ENCODE measurements around the gene L3MBTL4.

DNA sequence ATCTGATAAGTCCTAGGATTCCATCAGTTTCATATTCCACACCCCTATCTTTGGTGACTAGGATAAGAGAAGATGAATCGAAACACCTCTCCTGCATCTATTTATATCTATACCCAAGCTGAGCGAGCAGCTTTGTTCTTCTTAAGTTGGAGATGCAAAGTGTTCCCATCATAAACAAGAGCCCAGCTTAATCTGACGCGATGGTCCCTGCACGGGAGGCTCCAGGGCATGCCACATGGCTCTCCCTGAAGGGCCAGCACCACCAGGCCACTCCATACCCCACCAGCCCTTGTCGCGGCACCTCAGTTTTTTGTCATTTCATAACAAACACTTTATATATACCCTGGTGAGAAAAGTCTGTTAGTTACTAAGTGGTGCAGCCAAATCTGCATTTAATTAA lies 255.3 kb downstream of the L3MBTL4 start:
- TF ChIP-seq, protein P1, sequence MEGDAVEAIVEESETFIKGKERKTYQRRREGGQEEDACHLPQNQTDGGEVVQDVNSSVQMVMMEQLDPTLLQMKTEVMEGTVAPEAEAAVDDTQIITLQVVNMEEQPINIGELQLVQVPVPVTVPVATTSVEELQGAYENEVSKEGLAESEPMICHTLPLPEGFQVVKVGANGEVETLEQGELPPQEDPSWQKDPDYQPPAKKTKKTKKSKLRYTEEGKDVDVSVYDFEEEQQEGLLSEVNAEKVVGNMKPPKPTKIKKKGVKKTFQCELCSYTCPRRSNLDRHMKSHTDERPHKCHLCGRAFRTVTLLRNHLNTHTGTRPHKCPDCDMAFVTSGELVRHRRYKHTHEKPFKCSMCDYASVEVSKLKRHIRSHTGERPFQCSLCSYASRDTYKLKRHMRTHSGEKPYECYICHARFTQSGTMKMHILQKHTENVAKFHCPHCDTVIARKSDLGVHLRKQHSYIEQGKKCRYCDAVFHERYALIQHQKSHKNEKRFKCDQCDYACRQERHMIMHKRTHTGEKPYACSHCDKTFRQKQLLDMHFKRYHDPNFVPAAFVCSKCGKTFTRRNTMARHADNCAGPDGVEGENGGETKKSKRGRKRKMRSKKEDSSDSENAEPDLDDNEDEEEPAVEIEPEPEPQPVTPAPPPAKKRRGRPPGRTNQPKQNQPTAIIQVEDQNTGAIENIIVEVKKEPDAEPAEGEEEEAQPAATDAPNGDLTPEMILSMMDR (IDR thresholded peaks at IDR 0.05): no peak
- TF ChIP-seq POLR2AphosphoS5 (IDR thresholded peaks at IDR 0.05) (no peak), POLR2A (IDR thresholded peaks at IDR 0.05) (no peak)
